VCaP (cell line): ENCODE results near the gene PRR12.
"Not testable (repeated sequence)": the region's sequence is repeated elsewhere in the genome, so short reads cannot be mapped to it uniquely, and the experiment has no call there.

ENCODE experiments used
- H3K27ac ChIP-seq: fragments of 450-650 bp; 2 replicates; pipeline ENCODE4 v1.5.1; 2017
- TF ChIP-seq, protein P1 (sequence below): fragments of 450-650 bp; conservative IDR thresholded peaks from 2 replicates; pipeline ENCODE4 v1.5.1; 2017; ENCODE audit warnings: mild to moderate bottlenecking, moderate library complexity

PRR12 gene

DNA sequence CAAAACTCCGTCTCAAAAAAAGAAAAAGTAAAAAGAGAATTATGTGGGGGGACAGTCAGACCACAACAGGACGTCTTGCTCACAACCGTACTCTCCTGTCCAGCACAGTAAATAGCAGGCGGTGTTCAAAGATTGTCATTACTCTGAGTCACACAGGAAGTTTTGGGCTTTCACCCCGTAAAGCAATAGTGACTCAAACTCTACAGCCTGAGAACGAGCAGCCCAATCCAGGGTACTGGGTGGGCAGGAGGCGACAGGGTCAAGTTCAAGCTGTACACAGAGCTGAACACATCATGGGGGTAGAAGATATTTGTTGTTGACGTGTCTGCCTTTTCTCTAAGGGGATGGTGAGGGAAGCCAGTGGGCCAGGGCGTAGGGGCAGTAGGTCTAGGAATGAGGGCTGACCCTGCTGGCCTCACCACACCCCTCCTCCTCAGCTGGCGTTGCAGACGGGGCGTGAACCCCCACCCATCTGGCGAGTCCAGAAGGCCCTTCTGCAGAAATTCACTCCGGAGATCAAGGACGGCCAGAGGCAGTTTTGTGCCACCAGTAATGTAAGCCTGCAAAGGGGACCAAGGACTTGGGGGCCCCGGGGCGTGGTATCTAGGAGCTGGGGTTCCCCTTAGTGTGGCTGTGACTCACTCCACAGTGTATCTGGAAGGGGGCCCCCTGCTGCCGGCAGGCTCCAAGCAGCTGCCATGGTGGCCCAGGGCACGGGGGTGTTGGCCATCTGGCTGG lies 23.3 kb downstream of the PRR12 start:
- TF ChIP-seq, protein P1, sequence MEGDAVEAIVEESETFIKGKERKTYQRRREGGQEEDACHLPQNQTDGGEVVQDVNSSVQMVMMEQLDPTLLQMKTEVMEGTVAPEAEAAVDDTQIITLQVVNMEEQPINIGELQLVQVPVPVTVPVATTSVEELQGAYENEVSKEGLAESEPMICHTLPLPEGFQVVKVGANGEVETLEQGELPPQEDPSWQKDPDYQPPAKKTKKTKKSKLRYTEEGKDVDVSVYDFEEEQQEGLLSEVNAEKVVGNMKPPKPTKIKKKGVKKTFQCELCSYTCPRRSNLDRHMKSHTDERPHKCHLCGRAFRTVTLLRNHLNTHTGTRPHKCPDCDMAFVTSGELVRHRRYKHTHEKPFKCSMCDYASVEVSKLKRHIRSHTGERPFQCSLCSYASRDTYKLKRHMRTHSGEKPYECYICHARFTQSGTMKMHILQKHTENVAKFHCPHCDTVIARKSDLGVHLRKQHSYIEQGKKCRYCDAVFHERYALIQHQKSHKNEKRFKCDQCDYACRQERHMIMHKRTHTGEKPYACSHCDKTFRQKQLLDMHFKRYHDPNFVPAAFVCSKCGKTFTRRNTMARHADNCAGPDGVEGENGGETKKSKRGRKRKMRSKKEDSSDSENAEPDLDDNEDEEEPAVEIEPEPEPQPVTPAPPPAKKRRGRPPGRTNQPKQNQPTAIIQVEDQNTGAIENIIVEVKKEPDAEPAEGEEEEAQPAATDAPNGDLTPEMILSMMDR, result no peak
- H3K27ac ChIP-seq, result peak overlapping the region; percentile 57

DNA sequence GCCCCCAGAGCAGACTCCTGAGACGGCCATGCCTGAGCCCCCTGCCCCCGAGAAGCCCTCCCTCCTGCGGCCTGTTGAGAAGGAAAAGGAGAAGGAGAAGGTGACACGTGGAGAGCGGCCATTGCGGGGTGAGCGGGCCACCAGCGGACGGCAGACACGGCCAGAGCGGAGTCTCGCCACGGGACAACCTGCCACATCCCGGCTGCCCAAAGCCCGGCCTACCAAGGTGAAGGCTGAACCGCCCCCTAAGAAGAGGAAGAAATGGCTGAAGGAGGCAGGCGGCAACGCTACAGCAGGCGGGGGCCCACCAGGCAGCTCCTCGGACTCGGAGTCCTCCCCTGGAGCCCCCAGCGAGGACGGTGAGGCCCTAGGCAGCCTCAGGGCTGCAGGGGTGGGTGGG lies 24.9 kb downstream of the PRR12 start:
- TF ChIP-seq, protein P1, result no peak
- H3K27ac ChIP-seq, result no peak overlapping the region

- no peak overlapping the region for H3K27ac ChIP-seq
- TF ChIP-seq, protein P1, result no peak
Measured at GRCh38 chr19:49616532-49616931, 25.6 kb downstream of the PRR12 start.

- TF ChIP-seq, protein P1, result no peak
- H3K27ac ChIP-seq, result no peak overlapping the region
Measured at GRCh38 chr19:49616945-49617344, 26.0 kb downstream of the PRR12 start.

DNA sequence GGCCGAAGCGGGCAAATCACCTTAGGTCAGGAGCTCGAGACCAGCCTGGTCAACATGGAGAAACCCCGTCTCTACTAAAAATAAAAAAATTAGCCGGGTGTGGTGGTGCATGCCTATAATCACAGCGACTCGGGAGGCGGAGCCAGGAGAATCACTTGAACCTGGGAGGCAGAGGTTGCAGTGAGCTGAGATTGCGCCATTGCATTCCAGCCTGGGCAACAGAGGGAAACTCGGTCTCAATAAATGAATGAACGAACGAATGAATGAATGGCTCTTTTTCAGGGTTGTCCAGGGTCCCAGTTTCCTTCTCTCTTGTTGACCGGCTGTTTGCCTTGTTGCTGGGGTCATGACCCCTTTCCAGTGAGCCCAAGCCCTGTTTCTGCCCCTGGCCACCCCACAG lies 26.9 kb downstream of the PRR12 start:
- H3K27ac ChIP-seq, result not testable (repeated sequence)

GRCh38 chr19:49624967-49625910 lies 34.3 kb downstream of the PRR12 start:
- TF ChIP-seq, protein P1, result no peak
- H3K27ac ChIP-seq, result no peak overlapping the region

- TF ChIP-seq, protein P1, result no peak
- H3K27ac ChIP-seq, result no peak overlapping the region
Measured at GRCh38 chr19:49626226-49626625, 35.2 kb downstream of the PRR12 start.
